A549 (cell line): ENCODE data around the gene EPDR1. TPM values are rescaled to one million over a fixed set of nuclear protein-coding genes. Genes with fewer than 3 reads are reported as not detected.

Experiments
- ATAC-seq, 2 experiments: fragments of 200-7000 bp in 1 of 2; fragments of >200 bp in 1 of 2; cut with Nextera tagmentation in 1 of 2; cut with Tn5 transposase in 1 of 2; 3 replicates each; pipeline versions ENCODE4 v1.8.0 to v1.9.1; 2018 to 2020; ENCODE audit warnings: mild to moderate bottlenecking in 1 of 2, moderate library complexity in 1 of 2
- CTCF ChIA-PET: fragments of 300-600 bp; sonication (Branson Sonifier 250); formaldehyde crosslinking; extraction: SDS; loops from one replicate; lab custom pipeline; 2021; ENCODE audit warnings: antibody characterized with exemption, inconsistent platforms; lab: Yijun Ruan, JAX
- POLR2A ChIA-PET: fragments of 350-600 bp; formaldehyde crosslinking; extraction: SDS; loops from one replicate; lab custom pipeline; 2021; ENCODE audit warnings: antibody characterized with exemption, inconsistent platforms; lab: Yijun Ruan, JAX
- DNase-seq, 2 experiments: peaks; one replicate each; pipeline versions ENCODE4 v3.0.0 to v3.0.0-alpha.2; 2011 to 2016; ENCODE audit warnings: low read depth in 1 of 2, low spot score in 1 of 2
- FAIRE-seq: peaks from 2 replicates; lab custom pipeline; 2011; peaks lifted over from hg19 to GRCh38; lab: Jason Lieb, UNC
- H3K27ac ChIP-seq, 2 experiments: fragments of >200 bp; sonication (Bioruptor Twin); formaldehyde crosslinking; 3 replicates each; pipeline ENCODE4 v1.5.1; 2016 to 2017
- H3K4me1 ChIP-seq: fragments of >200 bp; sonication (Bioruptor Twin); formaldehyde crosslinking; 3 replicates; pipeline ENCODE4 v1.6.1; 2016
- H3K4me2 ChIP-seq: fragments of >200 bp; sonication (Bioruptor Twin); formaldehyde crosslinking; 3 replicates; pipeline ENCODE4 v1.6.1; 2016
- H3K4me3 ChIP-seq: fragments of >200 bp; sonication (Bioruptor Twin); formaldehyde crosslinking; 3 replicates; pipeline ENCODE4 v1.5.1; 2016
- H3K9me3 ChIP-seq: fragments of >200 bp; sonication (Bioruptor Twin); formaldehyde crosslinking; 3 replicates; pipeline ENCODE4 v1.6.1; 2016
- BCL3 ChIP-seq: fragments of >200 bp; sonication (Bioruptor Twin); formaldehyde crosslinking; IDR thresholded peaks from 3 replicates; pipeline ENCODE4 v1.6.1; 2016
- BHLHE40 ChIP-seq: IDR thresholded peaks from 2 replicates; pipeline ENCODE4 v1.6.1; 2012; ENCODE audit warnings: low read depth, low read length, inconsistent platforms
- CHD4 ChIP-seq: fragments of 200-600 bp; sonication (generic); IDR thresholded peaks from 2 replicates; pipeline ENCODE4 v1.6.1; 2016; ENCODE audit warnings: antibody characterized with exemption, mild to moderate bottlenecking, borderline replicate concordance
- EHF ChIP-seq: fragments of 250-450 bp; sonication (Bioruptor Pico); IDR thresholded peaks from 2 replicates; pipeline ENCODE4 v1.5.0; 2020; ENCODE audit warnings: mild to moderate bottlenecking
- EHMT2 ChIP-seq: fragments of 200-600 bp; sonication (generic); IDR thresholded peaks from 2 replicates; pipeline ENCODE4 v1.6.1; 2016; ENCODE audit warnings: antibody characterized with exemption, low read depth, mild to moderate bottlenecking, moderate library complexity
- EP300 ChIP-seq, 2 experiments: fragments of >200 bp; sonication (Bioruptor Twin); formaldehyde crosslinking; IDR thresholded peaks; 2 replicates in 1 of 2; 3 replicates in 1 of 2; pipeline ENCODE4 v1.6.1; 2016 to 2017
- GATA3 ChIP-seq: IDR thresholded peaks from 2 replicates; pipeline ENCODE4 v1.6.1; 2012; ENCODE audit warnings: borderline replicate concordance
- HEYL ChIP-seq: fragments of 250-450 bp; sonication (Bioruptor Pico); IDR thresholded peaks from 2 replicates; pipeline ENCODE4 v1.8.0; 2021; ENCODE audit warnings: mild to moderate bottlenecking, moderate library complexity
- HOXA7 ChIP-seq: fragments of 250-450 bp; sonication (Bioruptor Pico); IDR thresholded peaks from 2 replicates; pipeline ENCODE4 v1.5.0; 2020; ENCODE audit warnings: mild to moderate bottlenecking, moderate library complexity
- JUN ChIP-seq, 2 experiments: fragments of >200 bp; sonication (Bioruptor Twin); formaldehyde crosslinking; IDR thresholded peaks; 2 replicates in 1 of 2; 3 replicates in 1 of 2; pipeline ENCODE4 v1.6.1; 2016 to 2017
- KDM5A ChIP-seq: fragments of 200-600 bp; sonication (generic); IDR thresholded peaks from 2 replicates; pipeline ENCODE4 v1.6.1; 2016; ENCODE audit warnings: antibody characterized with exemption, mild to moderate bottlenecking
- NFE2L2 ChIP-seq: fragments of 150-350 bp; conservative IDR thresholded peaks from 2 replicates; pipeline ENCODE4 v1.6.1; 2014; ENCODE audit warnings: low read length
- NR3C1 ChIP-seq: fragments of >200 bp; sonication (Bioruptor Twin); formaldehyde crosslinking; IDR thresholded peaks from 3 replicates; pipeline ENCODE4 v1.6.1; 2017
- PHF8 ChIP-seq: fragments of 200-600 bp; sonication (generic); IDR thresholded peaks from 2 replicates; pipeline ENCODE4 v1.6.1; 2016; ENCODE audit warnings: low read depth, mild to moderate bottlenecking, antibody characterized with exemption, moderate library complexity, borderline replicate concordance
- POLR2A ChIP-seq: IDR thresholded peaks from 2 replicates; pipeline ENCODE4 v1.6.1; 2012; ENCODE audit warnings: mild to moderate bottlenecking, low read length
- POLR2AphosphoS2 ChIP-seq: conservative IDR thresholded peaks from 2 replicates; pipeline ENCODE4 v1.6.1; 2012; ENCODE audit warnings: low read length, improper control_type of control experiment, inconsistent platforms
- RCOR1 ChIP-seq: fragments of 150-350 bp; IDR thresholded peaks from 2 replicates; pipeline ENCODE4 v1.6.1; 2014; ENCODE audit warnings: antibody characterized with exemption, low read length, low read depth
- RFX5 ChIP-seq: fragments of 450-650 bp; IDR thresholded peaks from 2 replicates; pipeline ENCODE4 v1.7.1; 2014; ENCODE audit warnings: antibody characterized with exemption, mild to moderate bottlenecking, moderate library complexity
- SMC3 ChIP-seq: fragments of >200 bp; sonication (Bioruptor Twin); formaldehyde crosslinking; IDR thresholded peaks from 3 replicates; pipeline ENCODE4 v1.6.1; 2018; ENCODE audit warnings: inconsistent platforms
- SREBF2 ChIP-seq: fragments of 450-650 bp; IDR thresholded peaks from 2 replicates; pipeline ENCODE4 v1.6.1; 2014; ENCODE audit warnings: mild to moderate bottlenecking, moderate library complexity
- TP53 ChIP-seq: fragments of 250-450 bp; sonication (Bioruptor Pico); IDR thresholded peaks from 2 replicates; pipeline ENCODE4 v1.5.0; 2021; ENCODE audit warnings: mild to moderate bottlenecking, moderate library complexity
- ZC3H11A ChIP-seq: fragments of 450-650 bp; IDR thresholded peaks from 2 replicates; pipeline ENCODE4 v1.6.1; 2014; ENCODE audit warnings: antibody characterized with exemption, mild to moderate bottlenecking
- ZFP36 ChIP-seq: fragments of 450-650 bp; IDR thresholded peaks from 2 replicates; pipeline ENCODE4 v1.6.1; 2014; ENCODE audit warnings: borderline replicate concordance; ENCODE audit not compliant: partially characterized antibody
- ZNF302 ChIP-seq: fragments of 250-450 bp; sonication (Bioruptor Pico); IDR thresholded peaks from 2 replicates; pipeline ENCODE4 v1.9.0; 2021; ENCODE audit warnings: inconsistent platforms, mild to moderate bottlenecking, moderate library complexity
- WGBS: methylation state at CpG from one replicate; pipeline ENCODE4 v1.1.6; 2017; ENCODE audit errors: missing lambda C conversion rate; 5-methylcytosine and 5-hydroxymethylcytosine counted together
- polyA plus RNA-seq, 4 experiments: library from polyadenylated mRNA; depleted of rRNA in 3 of 4; stranded (reverse); fragments of >200 nt; fragmentation: RNase III in 1 of 4; extraction: RNeasy Plus Mini Kit Qiagen cat#74134 plus additional on column Dnase treatment in 1 of 4; gene quantifications; 2 replicates in 3 of 4; 3 replicates in 1 of 4; pipeline ENCODE4 v1.2.3, GENCODE V29; 2011 to 2017
- TF ChIP-seq, protein P1 (sequence below): fragments of 250-450 bp; sonication (Bioruptor Pico); IDR thresholded peaks from 2 replicates; pipeline ENCODE4 v1.5.0; 2020; ENCODE audit warnings: low read depth, mild to moderate bottlenecking, moderate library complexity

EPDR1 gene
- polyA plus RNA-seq, 2 of the 4 experiments (the other 2 are of a cell fraction): 101 to 112 TPM

- CTCF ChIA-PET: interaction anchor here (1.2 to 2.8 kb wide), 4 partner anchors 24 to 271 kb away, joined by 3 to 14 read pairs (median 4); partner anchors contain the start of genes EPDR1 and SFRP4
These were observed 24.3 kb downstream of the EPDR1 start for GRCh38 chr7:37944737-37945054.

DNA sequence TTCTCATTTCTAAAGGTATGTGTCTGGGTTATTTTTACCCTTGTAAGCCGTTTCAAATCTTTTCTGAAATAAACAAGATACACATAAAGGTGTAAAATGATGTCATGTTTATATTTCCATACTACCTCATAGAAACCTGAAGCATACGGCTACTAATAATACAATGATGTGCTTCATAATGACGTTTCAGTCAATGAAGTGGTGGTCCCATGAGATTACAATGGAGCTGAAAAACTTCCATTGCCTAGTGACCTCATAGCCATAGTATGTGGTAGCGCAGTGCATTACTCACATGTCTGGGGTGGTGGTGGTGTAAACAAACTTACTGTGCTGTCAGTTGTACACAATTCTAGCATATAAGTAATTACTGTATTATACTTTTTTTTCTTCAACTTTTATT lies 24.9 kb downstream of the EPDR1 start:
- Histone ChIP-seq H3K9me3 (no peaks in the 10 kb centered on the region), H3K27ac (no peak overlapping the region), H3K4me1 (peaks cover 45% of the 10 kb centered on the region), H3K4me3 (no peak overlapping the region), H3K4me2 (no peak overlapping the region)
- ATAC-seq: no peak
- ChIA-PET CTCF (interaction anchor here (1.0 to 2.8 kb wide), 4 partner anchors 21 to 44 kb away, joined by 3 to 14 read pairs (median 4); partner anchors contain the start of genes EPDR1 and SFRP4), POLR2A (interaction anchor here (1.0 kb wide), 1 partner anchor 232 kb away, joined by 4 read pairs; the partner anchor contains the start of gene STARD3NL)
- DNase-seq: no peak
- 73% methylated on average over 4 of the region's 4 CpGs for WGBS
- FAIRE-seq: no peak
- TF ChIP-seq EP300 (IDR thresholded peaks at IDR 0.05) (no peak), NFE2L2 (no peak), SMC3 (no peak), HOXA7 (CRISPR knock-in tag) (no peak), POLR2A (no peak), BHLHE40 (no peak), POLR2AphosphoS2 (no peak), ZNF302 (CRISPR knock-in tag) (no peak), EHMT2 (no peak), HEYL (no peak), ZFP36 (no peak), ZC3H11A (no peak), SREBF2 (no peak)

More at GRCh38 chr7:37944737-37945054, 24.3 kb downstream of the EPDR1 start:
- H3K4me3 ChIP-seq: no peak overlapping the region
- no peak overlapping the region for H3K4me2 ChIP-seq
- no peak for FAIRE-seq
- no peak for DNase-seq
- POLR2A ChIA-PET: interaction anchor here (1.0 kb wide), 1 partner anchor 233 kb away, joined by 4 read pairs; the partner anchor contains the start of gene STARD3NL
- H3K4me1 ChIP-seq: peaks cover 52% of the 10 kb centered on the region
- peak overlapping the region in 1 of 2 experiments; percentile 53; a peak in 1 of 6 replicates for H3K27ac ChIP-seq
- 67% methylated on average over 2 of the region's 2 CpGs for WGBS
- no peak for TF ChIP-seq EHF (CRISPR knock-in tag)
- TF ChIP-seq, protein P1, sequence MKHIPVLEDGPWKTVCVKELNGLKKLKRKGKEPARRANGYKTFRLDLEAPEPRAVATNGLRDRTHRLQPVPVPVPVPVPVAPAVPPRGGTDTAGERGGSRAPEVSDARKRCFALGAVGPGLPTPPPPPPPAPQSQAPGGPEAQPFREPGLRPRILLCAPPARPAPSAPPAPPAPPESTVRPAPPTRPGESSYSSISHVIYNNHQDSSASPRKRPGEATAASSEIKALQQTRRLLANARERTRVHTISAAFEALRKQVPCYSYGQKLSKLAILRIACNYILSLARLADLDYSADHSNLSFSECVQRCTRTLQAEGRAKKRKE (CRISPR knock-in tag): no peak
- no peak for TF ChIP-seq TP53 (CRISPR knock-in tag)
- no peak for TF ChIP-seq RCOR1
- TF ChIP-seq PHF8: no peak
- TF ChIP-seq EHMT2: no peak
- TF ChIP-seq RFX5: no peak
- TF ChIP-seq KDM5A: no peak
- no peak for TF ChIP-seq GATA3
- no peak for TF ChIP-seq JUN (IDR thresholded peaks at IDR 0.05)
- no peak for TF ChIP-seq CHD4
- TF ChIP-seq NR3C1: no peak
- no peak for TF ChIP-seq BCL3
- TF ChIP-seq POLR2A: no peak
- H3K9me3 ChIP-seq: no peaks in the 10 kb centered on the region
- ATAC-seq: no peak
